ENCODE measurements around the gene NR2C2AP.

The NR2C2AP gene

DNA sequence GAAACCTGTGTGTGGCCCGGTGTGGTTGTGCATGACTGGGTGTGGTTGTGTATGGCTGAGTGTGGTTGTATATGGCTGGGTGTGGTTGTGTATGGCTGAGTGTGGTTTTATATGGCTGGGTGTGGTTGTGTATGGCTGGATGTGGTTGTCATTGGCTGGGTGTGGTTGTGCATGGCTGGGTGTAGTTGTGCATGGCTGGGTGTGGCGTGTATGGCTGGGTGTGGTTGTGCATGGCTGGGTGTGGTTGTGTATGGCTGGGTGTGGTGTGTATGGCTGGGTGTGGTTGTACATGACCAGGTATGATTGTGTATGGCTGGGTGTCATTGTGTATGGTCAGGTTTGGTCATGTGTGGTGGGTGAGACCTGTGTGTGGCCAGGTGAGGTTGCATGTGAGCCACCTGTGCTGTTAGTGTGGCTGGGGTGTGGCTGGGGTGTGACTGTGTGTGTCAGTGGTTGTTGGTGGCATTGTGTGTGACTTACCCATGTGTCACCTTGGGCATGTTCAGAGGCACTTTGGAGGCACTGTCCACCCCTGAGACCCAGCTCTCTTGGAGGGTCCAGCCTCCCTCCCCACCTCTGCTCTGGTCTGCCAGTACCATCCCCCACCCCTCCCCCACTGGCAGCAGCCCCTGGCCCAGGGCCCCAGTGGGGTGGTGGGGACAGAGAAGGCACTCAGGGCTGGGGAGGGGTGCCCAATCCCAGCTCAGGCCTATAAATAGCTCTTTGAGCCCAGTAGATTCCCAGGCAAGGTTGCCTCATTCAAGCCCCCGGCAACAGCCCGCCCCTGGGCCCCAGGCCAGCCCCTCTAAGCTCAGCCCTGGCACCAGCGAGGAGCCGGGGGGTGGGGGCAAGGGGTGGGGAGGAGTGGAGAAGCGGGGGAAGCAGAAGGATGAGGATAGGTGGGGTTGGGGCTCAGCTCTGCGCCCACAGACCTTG, 4.7 kb upstream of the NR2C2AP start:
- Histone ChIP-seq H2BK15ac (ENCODE audit: low read length) (no peak overlapping the region), H3K14ac (ENCODE audit: low read length) (no peak overlapping the region), H2BK5ac (ENCODE audit: low read length) (no peak overlapping the region), H2BK120ac (ENCODE audit: low read depth, low read length) (no peak overlapping the region), H3K23ac (ENCODE audit: low read depth, low read length, poor library complexity) (peak overlapping the region; percentile 62), H2AK5ac (ENCODE audit: low read depth, low read length) (no peak overlapping the region), H3K9me3 (replicated peaks in 1 of 2; ENCODE audit: control insufficient read depth in 2 of 2, insufficient read depth in 1 of 2, low read depth in 1 of 2, low read length in 2 of 2) (peaks cover 0 to 4% of the 10 kb centered on the region in 2 donors), H3K27me3 (ENCODE audit: control insufficient read depth in 3 of 3, insufficient read depth in 3 of 3, low read depth in 1 of 3, low read length in 3 of 3) (peaks cover 0 to 18% (median 0%) of the 10 kb centered on the region in 3 experiments), H3K18ac (ENCODE audit: low read length) (no peak overlapping the region), H3K4me2 (ENCODE audit: insufficient read depth, low read length, poor library complexity, severe bottlenecking) (no peak overlapping the region), H3K79me1 (ENCODE audit: low read depth, low read length) (peaks cover 2% of the 10 kb centered on the region), H3K4me3 (ENCODE audit: low read length in 2 of 2) (no peak overlapping the region), H4K91ac (ENCODE audit: low read depth, low read length, poor library complexity) (no peak overlapping the region), H3K27ac (replicated peaks; ENCODE audit: low read length) (no peak overlapping the region), H4K8ac (ENCODE audit: low read depth, low read length) (no peak overlapping the region), H3K4ac (ENCODE audit: low read length) (no peak overlapping the region), H3K4me1 (ENCODE audit: control insufficient read depth in 2 of 2, insufficient read depth in 1 of 2, low read depth in 1 of 2, low read length in 2 of 2) (peaks cover 13 to 14% of the 10 kb centered on the region in 2 donors), H2BK12ac (ENCODE audit: low read length) (no peak overlapping the region), H3K36me3 (replicated peaks in 1 of 2; ENCODE audit: control insufficient read depth in 2 of 2, insufficient read depth in 2 of 2, low read length in 2 of 2) (peaks cover 0 to 1% of the 10 kb centered on the region in 2 donors), H3K9ac (ENCODE audit: low read depth, low read length, poor library complexity) (peak overlapping the region; percentile 9), H2AFZ (ENCODE audit: low read length) (no peak overlapping the region)
- DNase-seq (ENCODE audit: low spot score): no peak
- WGBS, 2 donors (ENCODE audit: extremely low coverage in 2 of 2, insufficient read length in 2 of 2, insufficient replicate concordance in 1 of 2): no CpG with 5 or more reads among the region's 8 CpGs

DNA sequence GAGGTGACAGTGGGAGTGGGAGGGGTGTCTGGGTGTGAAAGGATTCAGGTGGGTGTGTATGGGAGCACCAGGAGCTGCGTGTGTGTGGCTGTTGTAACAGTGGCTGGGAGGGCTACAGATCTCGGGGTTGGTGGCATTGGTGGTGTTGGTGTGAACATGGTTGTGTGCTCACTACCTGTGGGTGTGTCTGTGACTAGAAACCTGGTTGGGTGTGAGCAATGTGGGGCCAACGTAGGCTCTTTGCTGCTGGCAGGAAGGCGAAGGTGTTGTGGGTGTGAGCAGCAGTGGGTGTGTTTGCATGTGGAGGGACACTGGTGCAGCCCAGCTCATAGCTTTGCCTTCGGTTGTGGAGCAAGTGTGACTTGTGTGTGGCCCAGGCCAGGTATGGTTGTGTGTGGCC, 3.7 kb upstream of the NR2C2AP start:
- Histone ChIP-seq H2BK12ac (ENCODE audit: low read length) (no peak overlapping the region), H2AFZ (ENCODE audit: low read length) (no peak overlapping the region), H3K4me3 (ENCODE audit: low read length in 2 of 2) (peak overlapping the region in 1 of 2 donors; percentile 25), H3K27ac (replicated peaks; ENCODE audit: low read length) (no peak overlapping the region), H3K23ac (ENCODE audit: low read depth, low read length, poor library complexity) (peak overlapping the region; percentile 62), H3K9me3 (replicated peaks in 1 of 2; ENCODE audit: control insufficient read depth in 2 of 2, insufficient read depth in 1 of 2, low read depth in 1 of 2, low read length in 2 of 2) (peaks cover 0 to 4% of the 10 kb centered on the region in 2 donors), H3K79me1 (ENCODE audit: low read depth, low read length) (peaks cover 2% of the 10 kb centered on the region), H3K18ac (ENCODE audit: low read length) (peak overlapping the region; percentile 44), H3K27me3 (ENCODE audit: control insufficient read depth in 3 of 3, insufficient read depth in 3 of 3, low read depth in 1 of 3, low read length in 3 of 3) (peaks cover 0 to 9% (median 0%) of the 10 kb centered on the region in 3 experiments), H4K91ac (ENCODE audit: low read depth, low read length, poor library complexity) (no peak overlapping the region), H3K9ac (ENCODE audit: low read depth, low read length, poor library complexity) (no peak overlapping the region), H2BK120ac (ENCODE audit: low read depth, low read length) (no peak overlapping the region), H3K4ac (ENCODE audit: low read length) (no peak overlapping the region), H3K36me3 (replicated peaks in 1 of 2; ENCODE audit: control insufficient read depth in 2 of 2, insufficient read depth in 2 of 2, low read length in 2 of 2) (peaks cover 7 to 11% of the 10 kb centered on the region in 2 donors), H4K8ac (ENCODE audit: low read depth, low read length) (no peak overlapping the region), H3K14ac (ENCODE audit: low read length) (no peak overlapping the region), H2BK15ac (ENCODE audit: low read length) (no peak overlapping the region), H2AK5ac (ENCODE audit: low read depth, low read length) (no peak overlapping the region), H2BK5ac (ENCODE audit: low read length) (no peak overlapping the region), H3K4me1 (ENCODE audit: control insufficient read depth in 2 of 2, insufficient read depth in 1 of 2, low read depth in 1 of 2, low read length in 2 of 2) (peaks cover 13 to 15% of the 10 kb centered on the region in 2 donors), H3K4me2 (ENCODE audit: insufficient read depth, low read length, poor library complexity, severe bottlenecking) (no peak overlapping the region)
- DNase-seq (ENCODE audit: low spot score): no peak
- WGBS, 2 donors (ENCODE audit: extremely low coverage in 2 of 2, insufficient read length in 2 of 2, insufficient replicate concordance in 1 of 2): no CpG with 5 or more reads among the region's 5 CpGs

DNA sequence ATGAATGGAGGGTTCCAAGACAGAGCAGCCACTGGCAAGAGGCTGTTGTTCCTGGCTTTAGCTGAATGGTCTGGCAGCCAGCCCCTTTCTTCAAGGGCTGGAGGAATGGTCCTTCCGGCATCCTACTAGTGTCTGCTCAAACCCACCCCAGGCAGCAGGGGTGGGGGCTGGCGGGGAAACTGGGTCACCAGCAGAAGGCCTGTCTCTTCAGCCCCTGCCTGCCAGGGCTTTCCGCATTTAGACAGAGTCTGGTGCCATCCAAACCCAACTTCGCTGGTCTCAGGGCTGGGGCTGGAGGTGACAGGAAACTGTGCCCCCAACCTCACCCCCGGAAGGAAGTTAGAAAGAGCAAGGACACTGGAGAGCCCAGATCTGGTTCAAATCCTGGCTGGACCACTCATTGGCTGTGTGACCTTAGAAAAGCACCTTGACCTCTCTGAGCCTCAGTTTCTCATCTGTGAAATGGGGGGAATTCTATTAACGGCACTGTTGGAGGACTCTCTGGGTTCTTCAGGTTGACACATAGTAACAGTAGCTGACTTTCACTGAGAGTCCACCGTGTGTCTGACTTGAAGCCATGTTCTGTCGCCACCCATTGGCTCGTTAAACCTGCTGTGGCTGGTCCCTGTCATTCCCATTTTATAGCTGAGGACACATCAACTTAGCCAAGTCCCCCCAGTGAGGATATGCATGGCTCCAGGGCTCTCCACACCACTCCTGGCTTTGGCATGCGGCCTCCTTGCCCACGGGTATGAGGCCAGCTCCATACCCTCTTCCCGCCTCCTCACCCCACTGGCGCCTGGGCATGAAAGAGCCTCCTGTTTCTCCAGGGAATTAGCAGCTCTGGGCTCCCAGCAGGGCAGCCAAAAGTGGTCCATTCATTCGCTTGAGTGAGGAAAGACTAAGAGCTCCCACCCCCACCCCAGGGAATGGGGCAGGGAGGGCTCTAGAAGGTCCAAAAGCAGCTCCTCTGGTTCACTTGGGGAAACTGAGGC, 2.5 kb upstream of the NR2C2AP start:
- no peak overlapping the region for H3K4me2 ChIP-seq (ENCODE audit: insufficient read depth, low read length, poor library complexity, severe bottlenecking)
- H4K91ac ChIP-seq (ENCODE audit: low read depth, low read length, poor library complexity): no peak overlapping the region
- no peak overlapping the region for H2BK120ac ChIP-seq (ENCODE audit: low read depth, low read length)
- peaks cover 12 to 13% of the 10 kb centered on the region in 2 donors for H3K4me1 ChIP-seq (ENCODE audit: control insufficient read depth in 2 of 2, insufficient read depth in 1 of 2, low read depth in 1 of 2, low read length in 2 of 2)
- H2BK12ac ChIP-seq (ENCODE audit: low read length): no peak overlapping the region
- H3K4ac ChIP-seq (ENCODE audit: low read length): no peak overlapping the region
- H2BK15ac ChIP-seq (ENCODE audit: low read length): no peak overlapping the region
- peaks cover 10 to 20% of the 10 kb centered on the region in 2 donors for H3K36me3 ChIP-seq (replicated peaks in 1 of 2; ENCODE audit: control insufficient read depth in 2 of 2, insufficient read depth in 2 of 2, low read length in 2 of 2)
- no peak overlapping the region for H3K14ac ChIP-seq (ENCODE audit: low read length)
- no peak overlapping the region for H3K18ac ChIP-seq (ENCODE audit: low read length)
- H3K9ac ChIP-seq (ENCODE audit: low read depth, low read length, poor library complexity): no peak overlapping the region
- no peak overlapping the region for H3K4me3 ChIP-seq (ENCODE audit: low read length in 2 of 2)
- no CpG with 5 or more reads among the region's 14 CpGs for WGBS, 2 donors (ENCODE audit: extremely low coverage in 2 of 2, insufficient read length in 2 of 2, insufficient replicate concordance in 1 of 2)
- peak overlapping the region; percentile 49 for H2BK5ac ChIP-seq (ENCODE audit: low read length)
- H4K8ac ChIP-seq (ENCODE audit: low read depth, low read length): no peak overlapping the region
- DNase-seq (ENCODE audit: low spot score): no peak
- H3K27ac ChIP-seq (replicated peaks; ENCODE audit: low read length): no peak overlapping the region
- peaks cover 2% of the 10 kb centered on the region for H3K79me1 ChIP-seq (ENCODE audit: low read depth, low read length)
- no peak overlapping the region for H2AK5ac ChIP-seq (ENCODE audit: low read depth, low read length)
- H3K9me3 ChIP-seq (replicated peaks in 1 of 2; ENCODE audit: control insufficient read depth in 2 of 2, insufficient read depth in 1 of 2, low read depth in 1 of 2, low read length in 2 of 2): no peaks in the 10 kb centered on the region
- peak overlapping the region; percentile 70 for H2AFZ ChIP-seq (ENCODE audit: low read length)
- H3K27me3 ChIP-seq (ENCODE audit: control insufficient read depth in 3 of 3, insufficient read depth in 3 of 3, low read depth in 1 of 3, low read length in 3 of 3): peaks cover 0 to 4% (median 0%) of the 10 kb centered on the region in 3 experiments
- H3K23ac ChIP-seq (ENCODE audit: low read depth, low read length, poor library complexity): no peak overlapping the region

Data from neuronal stem cell (in vitro differentiated cells).